ENCODE data around the gene SSNA1. TPM values are rescaled to one million over a fixed set of nuclear protein-coding genes. Genes with fewer than 3 reads are reported as not detected.
A peak's percentile ranks its signal among the peaks of the same experiment; 100 is the strongest.

The SSNA1 gene
- total RNA-seq, 1 donor from 2014 or later, result 52.7 TPM

- H3K27ac Mint-ChIP-seq (ENCODE audit: unreplicated experiment), result peak within 1 kb of the TSS; percentile 69
These were observed 36.6 kb downstream of the SSNA1 start, which contains the start of gene CYSRT1 for GRCh38 chr9:137224830-137225694. Gene CYSRT1, plus strand, starts transcription at chr9:137225174. Its CDS starts 448 bp downstream, at chr9:137225622.

GRCh38 chr9:137225699-137226331, 37.3 kb downstream of the SSNA1 start:
- H3K36me3 Mint-ChIP-seq (ENCODE audit: low read depth, unreplicated experiment), result no peaks in the 10 kb centered on the region

More at GRCh38 chr9:137224830-137225694, 36.6 kb downstream of the SSNA1 start, which contains the start of gene CYSRT1:
- Histone ChIP-seq H3K36me3 (ENCODE audit: insufficient read depth, low read length) (no peaks in the 10 kb centered on the region), H3K4me1 (ENCODE audit: insufficient read depth, low read length) (peaks cover 22% of the 10 kb centered on the region), H3K4me3 (ENCODE audit: insufficient read depth, low read depth, low read length) (peak within 1 kb of the TSS; percentile 86), H3K79me2 (ENCODE audit: insufficient read depth, low read length) (no peaks in the 10 kb centered on the region), H3K9ac (ENCODE audit: low read length) (peak within 1 kb of the TSS; percentile 93), H3K4me2 (ENCODE audit: low read length) (peak within 1 kb of the TSS; percentile 95), H3K9me3 (ENCODE audit: insufficient read depth, low read depth, low read length) (no peaks in the 10 kb centered on the region), H4K20me1 (ENCODE audit: insufficient read depth, low read length) (no peaks in the 10 kb centered on the region), H2AFZ (ENCODE audit: low read depth, low read length) (peak within 1 kb of the TSS; percentile 97), H3K27ac (ENCODE audit: low read depth, low read length) (no peak within 1 kb of the TSS), H3K27me3 (ENCODE audit: insufficient read depth, low read length) (no peaks in the 10 kb centered on the region)
- Mint-ChIP-seq H3K27me3 (ENCODE audit: low read depth, unreplicated experiment) (no peaks in the 10 kb centered on the region), H3K9me3 (ENCODE audit: unreplicated experiment) (no peaks in the 10 kb centered on the region), H3K36me3 (ENCODE audit: low read depth, unreplicated experiment) (no peaks in the 10 kb centered on the region), H3K4me3 (ENCODE audit: unreplicated experiment) (peak within 1 kb of the TSS; percentile 83), H3K4me1 (ENCODE audit: low read depth, unreplicated experiment) (peaks cover 4% of the 10 kb centered on the region)
- TF ChIP-seq CTCF (IDR thresholded peaks at IDR 0.05; ENCODE audit: insufficient read depth, low read depth, low read length), result no peak
- no peak for TF ChIP-seq EZH2 (IDR thresholded peaks at IDR 0.05; ENCODE audit: insufficient read depth, low read length)
- FAIRE-seq (no peak), DNase-seq (ENCODE audit: low read depth) (no peak)

More at GRCh38 chr9:137225699-137226331, 37.3 kb downstream of the SSNA1 start:
- Mint-ChIP-seq H3K27me3 (ENCODE audit: low read depth, unreplicated experiment) (no peaks in the 10 kb centered on the region), H3K9me3 (ENCODE audit: unreplicated experiment) (no peaks in the 10 kb centered on the region), H3K4me3 (ENCODE audit: unreplicated experiment) (no peak overlapping the region), H3K27ac (ENCODE audit: unreplicated experiment) (no peak overlapping the region), H3K4me1 (ENCODE audit: low read depth, unreplicated experiment) (peaks cover 4% of the 10 kb centered on the region)
- FAIRE-seq (no peak), DNase-seq (ENCODE audit: low read depth) (no peak)
- H3K79me2 ChIP-seq (ENCODE audit: insufficient read depth, low read length), result no peaks in the 10 kb centered on the region
- H3K4me3 ChIP-seq (ENCODE audit: insufficient read depth, low read depth, low read length), result no peak overlapping the region
- H3K27me3 ChIP-seq (ENCODE audit: insufficient read depth, low read length), result no peaks in the 10 kb centered on the region
- no peak for TF ChIP-seq EZH2 (IDR thresholded peaks at IDR 0.05; ENCODE audit: insufficient read depth, low read length)
- TF ChIP-seq CTCF (IDR thresholded peaks at IDR 0.05; ENCODE audit: insufficient read depth, low read depth, low read length), result no peak
- H3K36me3 ChIP-seq (ENCODE audit: insufficient read depth, low read length), result no peaks in the 10 kb centered on the region
- H3K4me2 ChIP-seq (ENCODE audit: low read length), result no peak overlapping the region
- no peak overlapping the region for H2AFZ ChIP-seq (ENCODE audit: low read depth, low read length)
- H3K9ac ChIP-seq (ENCODE audit: low read length), result no peak overlapping the region
- H3K27ac ChIP-seq (ENCODE audit: low read depth, low read length), result no peak overlapping the region
- no peaks in the 10 kb centered on the region for H4K20me1 ChIP-seq (ENCODE audit: insufficient read depth, low read length)
- peaks cover 22% of the 10 kb centered on the region for H3K4me1 ChIP-seq (ENCODE audit: insufficient read depth, low read length)
- no peaks in the 10 kb centered on the region for H3K9me3 ChIP-seq (ENCODE audit: insufficient read depth, low read depth, low read length)
